Measurements from ENCODE around the gene AADACL2.

AADACL2 gene

DNA sequence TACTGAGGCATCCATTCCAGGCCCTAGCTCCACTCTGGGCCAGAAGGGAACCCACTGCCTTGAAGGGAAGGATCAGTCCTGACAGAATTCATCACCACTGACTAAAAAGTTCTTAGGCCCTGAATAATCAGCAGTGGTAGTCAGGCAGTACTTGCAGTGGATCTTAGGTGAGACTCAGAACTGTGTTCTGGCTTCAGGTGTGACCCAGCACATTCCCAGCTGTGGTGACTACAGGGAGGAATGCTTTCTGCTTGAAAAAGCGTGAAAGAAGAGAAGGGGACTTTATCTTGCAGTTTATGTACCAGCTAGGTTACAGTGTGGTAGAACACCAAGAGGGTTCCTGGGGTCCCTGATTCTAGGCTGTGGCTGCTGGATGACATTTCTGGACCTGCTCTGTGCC is 24.9 kb upstream of the AADACL2 start:
- no peaks in the 10 kb centered on the region for H3K79me2 ChIP-seq (ENCODE audit: low read length)
- H3K4me3 ChIP-seq (ENCODE audit: low read length) = no peak overlapping the region
- no peak overlapping the region for H2AFZ ChIP-seq (ENCODE audit: low read depth, low read length)
- no peaks in the 10 kb centered on the region for H3K36me3 ChIP-seq (replicated peaks; ENCODE audit: low read depth, low read length)
- H3K27me3 ChIP-seq (ENCODE audit: low read depth, low read length) = no peaks in the 10 kb centered on the region
- TF ChIP-seq, protein P1, sequence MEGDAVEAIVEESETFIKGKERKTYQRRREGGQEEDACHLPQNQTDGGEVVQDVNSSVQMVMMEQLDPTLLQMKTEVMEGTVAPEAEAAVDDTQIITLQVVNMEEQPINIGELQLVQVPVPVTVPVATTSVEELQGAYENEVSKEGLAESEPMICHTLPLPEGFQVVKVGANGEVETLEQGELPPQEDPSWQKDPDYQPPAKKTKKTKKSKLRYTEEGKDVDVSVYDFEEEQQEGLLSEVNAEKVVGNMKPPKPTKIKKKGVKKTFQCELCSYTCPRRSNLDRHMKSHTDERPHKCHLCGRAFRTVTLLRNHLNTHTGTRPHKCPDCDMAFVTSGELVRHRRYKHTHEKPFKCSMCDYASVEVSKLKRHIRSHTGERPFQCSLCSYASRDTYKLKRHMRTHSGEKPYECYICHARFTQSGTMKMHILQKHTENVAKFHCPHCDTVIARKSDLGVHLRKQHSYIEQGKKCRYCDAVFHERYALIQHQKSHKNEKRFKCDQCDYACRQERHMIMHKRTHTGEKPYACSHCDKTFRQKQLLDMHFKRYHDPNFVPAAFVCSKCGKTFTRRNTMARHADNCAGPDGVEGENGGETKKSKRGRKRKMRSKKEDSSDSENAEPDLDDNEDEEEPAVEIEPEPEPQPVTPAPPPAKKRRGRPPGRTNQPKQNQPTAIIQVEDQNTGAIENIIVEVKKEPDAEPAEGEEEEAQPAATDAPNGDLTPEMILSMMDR (IDR thresholded peaks at IDR 0.05; ENCODE audit: low read depth, low read length) = no peak
- TF ChIP-seq EZH2phosphoT487 (IDR thresholded peaks at IDR 0.05; ENCODE audit: low read depth) = no peak
- H3K4me1 ChIP-seq (ENCODE audit: low read length) = no peaks in the 10 kb centered on the region
- no peaks in the 10 kb centered on the region for H3K9me3 ChIP-seq (ENCODE audit: insufficient read depth, low read length)
- no peak overlapping the region for H3K4me2 ChIP-seq (ENCODE audit: low read length)
- H4K20me1 ChIP-seq (ENCODE audit: insufficient read depth, low read length) = no peaks in the 10 kb centered on the region
- H3K27ac ChIP-seq (ENCODE audit: low read length) = no peak overlapping the region
- no peak overlapping the region for H3K9ac ChIP-seq (ENCODE audit: low read length)

DNA sequence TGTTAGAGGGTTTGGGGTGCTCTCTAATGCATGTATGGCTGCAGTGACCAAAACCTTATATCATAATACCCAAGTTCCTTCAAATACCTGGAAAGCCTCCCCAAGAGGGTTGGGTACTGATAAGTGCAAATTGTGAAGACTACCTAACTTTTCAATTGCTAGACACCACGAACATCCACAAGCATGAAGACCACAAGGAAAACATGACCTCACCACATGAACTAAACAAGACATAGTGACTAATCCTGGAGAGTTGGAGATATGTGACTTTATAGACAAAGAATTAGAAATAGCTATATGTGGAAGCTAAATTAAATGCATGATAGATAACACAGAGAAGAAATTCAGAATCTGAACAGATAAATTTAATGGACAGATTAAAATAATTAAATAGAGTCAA is 23.9 kb upstream of the AADACL2 start:
- Histone ChIP-seq H3K27ac (ENCODE audit: low read length) (no peak overlapping the region), H3K4me1 (ENCODE audit: low read length) (no peaks in the 10 kb centered on the region), H2AFZ (ENCODE audit: low read depth, low read length) (no peak overlapping the region), H4K20me1 (ENCODE audit: insufficient read depth, low read length) (no peaks in the 10 kb centered on the region), H3K4me3 (ENCODE audit: low read length) (no peak overlapping the region), H3K9ac (ENCODE audit: low read length) (no peak overlapping the region), H3K79me2 (ENCODE audit: low read length) (no peaks in the 10 kb centered on the region), H3K9me3 (ENCODE audit: insufficient read depth, low read length) (no peaks in the 10 kb centered on the region), H3K27me3 (ENCODE audit: low read depth, low read length) (no peaks in the 10 kb centered on the region), H3K36me3 (replicated peaks; ENCODE audit: low read depth, low read length) (no peaks in the 10 kb centered on the region), H3K4me2 (ENCODE audit: low read length) (no peak overlapping the region)
- TF ChIP-seq, protein P1 (IDR thresholded peaks at IDR 0.05; ENCODE audit: low read depth, low read length) = no peak
- no peak for TF ChIP-seq EZH2phosphoT487 (IDR thresholded peaks at IDR 0.05; ENCODE audit: low read depth)

DNA sequence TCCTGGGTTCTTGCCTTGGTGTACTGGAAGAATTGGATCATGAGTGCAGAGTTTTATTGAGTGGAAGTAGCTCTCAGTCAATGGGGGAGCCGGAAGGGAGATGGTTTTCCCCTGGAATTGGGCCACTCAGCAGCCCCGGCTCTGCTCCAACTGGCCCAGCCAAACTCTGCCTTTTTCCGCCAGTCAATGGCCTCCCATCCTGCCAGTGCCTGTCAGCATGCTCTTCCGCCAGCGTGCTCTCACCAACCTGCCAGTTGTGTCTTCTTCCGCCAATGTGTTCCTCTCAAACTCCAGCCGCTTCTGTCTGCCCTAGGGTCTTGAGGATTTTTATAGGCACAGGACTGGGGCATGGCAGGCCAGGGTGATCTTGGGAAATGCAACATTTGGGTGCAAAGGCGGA is 12.4 kb upstream of the AADACL2 start:
- Histone ChIP-seq H3K4me3 (ENCODE audit: low read length) (no peak overlapping the region), H4K20me1 (ENCODE audit: insufficient read depth, low read length) (no peaks in the 10 kb centered on the region), H3K9me3 (ENCODE audit: insufficient read depth, low read length) (no peaks in the 10 kb centered on the region), H3K9ac (ENCODE audit: low read length) (no peak overlapping the region), H3K27me3 (ENCODE audit: low read depth, low read length) (no peaks in the 10 kb centered on the region), H3K27ac (ENCODE audit: low read length) (no peak overlapping the region), H3K4me1 (ENCODE audit: low read length) (no peaks in the 10 kb centered on the region), H3K79me2 (ENCODE audit: low read length) (no peaks in the 10 kb centered on the region), H3K36me3 (replicated peaks; ENCODE audit: low read depth, low read length) (no peaks in the 10 kb centered on the region), H3K4me2 (ENCODE audit: low read length) (no peak overlapping the region), H2AFZ (ENCODE audit: low read depth, low read length) (no peak overlapping the region)
- TF ChIP-seq, protein P1 (IDR thresholded peaks at IDR 0.05; ENCODE audit: low read depth, low read length) = no peak
- no peak for TF ChIP-seq EZH2phosphoT487 (IDR thresholded peaks at IDR 0.05; ENCODE audit: low read depth)

DNA sequence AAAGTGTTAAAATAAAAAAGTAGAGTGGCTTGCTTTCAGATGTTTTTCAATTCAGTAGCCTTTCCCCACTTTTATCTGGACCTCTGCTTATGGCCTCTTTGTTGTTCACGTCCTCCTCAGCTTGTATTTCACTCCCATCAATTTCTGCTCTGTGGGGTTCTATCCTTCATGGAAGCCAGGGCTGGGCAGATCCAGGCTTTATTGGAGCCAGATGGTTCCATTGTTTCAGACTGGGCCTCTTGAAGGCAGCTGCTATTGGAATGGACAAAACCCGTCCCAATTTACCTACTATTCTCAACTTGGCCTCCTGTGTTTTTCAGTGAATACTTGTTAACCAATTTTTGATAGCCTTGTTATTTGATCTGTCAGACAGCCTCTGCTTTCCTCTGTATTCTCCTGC is 10.9 kb upstream of the AADACL2 start:
- Histone ChIP-seq H3K79me2 (ENCODE audit: low read length) (no peaks in the 10 kb centered on the region), H3K4me3 (ENCODE audit: low read length) (no peak overlapping the region), H4K20me1 (ENCODE audit: insufficient read depth, low read length) (no peaks in the 10 kb centered on the region), H3K27ac (ENCODE audit: low read length) (no peak overlapping the region), H3K27me3 (ENCODE audit: low read depth, low read length) (no peaks in the 10 kb centered on the region), H2AFZ (ENCODE audit: low read depth, low read length) (no peak overlapping the region), H3K36me3 (replicated peaks; ENCODE audit: low read depth, low read length) (no peaks in the 10 kb centered on the region), H3K4me2 (ENCODE audit: low read length) (no peak overlapping the region), H3K4me1 (ENCODE audit: low read length) (no peaks in the 10 kb centered on the region), H3K9ac (ENCODE audit: low read length) (no peak overlapping the region), H3K9me3 (ENCODE audit: insufficient read depth, low read length) (no peaks in the 10 kb centered on the region)
- no peak for TF ChIP-seq EZH2phosphoT487 (IDR thresholded peaks at IDR 0.05; ENCODE audit: low read depth)
- TF ChIP-seq, protein P1 (IDR thresholded peaks at IDR 0.05; ENCODE audit: low read depth, low read length) = no peak
